Body of pancreas (tissue), 4 donors: Measurements from ENCODE around the gene FERMT3. TPM values are rescaled to one million over a fixed set of nuclear protein-coding genes. Genes with fewer than 3 reads are reported as not detected.

Experiments used
- ATAC-seq: fragments of 150-250 bp; one replicate; pipeline ENCODE4 v1.9.1; 2016
- DNase-seq, 4 donors: peaks; one replicate each; pipeline ENCODE4 v3.0.0-alpha.2; 2019
- H3K27ac ChIP-seq, 4 donors: fragments of 200-600 bp; sonication (generic); 1 replicate in 3 of 4; 2 replicates in 1 of 4; pipeline versions ENCODE4 v1.5.1 to v1.6.1; 2016 to 2019; ENCODE audit warnings: mild to moderate bottlenecking in 1 of 4, mixed read lengths in 1 of 4, moderate library complexity in 1 of 4
- H3K27me3 ChIP-seq, 2 donors: fragments of 200-600 bp; sonication (generic); one replicate each; pipeline ENCODE4 v1.6.0; 2016; ENCODE audit warnings: mild to moderate bottlenecking in 1 of 2
- H3K36me3 ChIP-seq, 2 donors: fragments of 200-600 bp; sonication (generic); replicated peaks in 1 of 2; 2 replicates each; pipeline ENCODE4 v1.5.1; 2016; ENCODE audit warnings: low read depth in 2 of 2; ENCODE audit not compliant: insufficient read depth in 1 of 2
- H3K4me1 ChIP-seq: fragments of 200-600 bp; sonication (generic); one replicate; pipeline ENCODE4 v1.6.0; 2016
- H3K4me3 ChIP-seq, 2 donors: fragments of 200-600 bp; sonication (generic); 1 replicate in 1 of 2; 2 replicates in 1 of 2; pipeline ENCODE4 v1.5.1; 2016 to 2019
- H3K9me3 ChIP-seq, 3 donors: fragments of 200-600 bp; sonication (generic); 1 replicate in 2 of 3; 2 replicates in 1 of 3; pipeline ENCODE4 v1.5.1; 2016
- POLR2A ChIP-seq, 3 donors: fragments of 450-650 bp; IDR thresholded peaks; one replicate each; pipeline ENCODE4 v1.6.1; 2016; ENCODE audit warnings: antibody characterized with exemption in 3 of 3, mild to moderate bottlenecking in 2 of 3
- WGBS, 2 donors: methylation state at CpG; one replicate each; pipeline ENCODE4 v1.1.5; 2017; 5-methylcytosine and 5-hydroxymethylcytosine counted together
- intact Hi-C: fragments of 100-400 bp; cut with DNase I; formaldehyde crosslinking; loops from one replicate; pipeline ENCODE4 v1.15.1; 2023
- total RNA-seq, 2 donors: library from RNA; depleted of rRNA; stranded (reverse); fragments of >200 nt; gene quantifications; one replicate each; pipeline ENCODE4 v1.1.0, GENCODE V29; 2016
- TF ChIP-seq, protein P1 (sequence below), 7 experiments: fragments of 450-650 bp in 4 of 7; fragments of 200-600 bp in 3 of 7; sonication (generic) in 3 of 7; IDR thresholded peaks; one replicate each; pipeline ENCODE4 v1.5.1; 2016 to 2019; ENCODE audit warnings: antibody characterized with exemption in 7 of 7

The FERMT3 gene
- total RNA-seq, 2 donors from 2014 or later: 8.6 to 9.1 TPM

DNA sequence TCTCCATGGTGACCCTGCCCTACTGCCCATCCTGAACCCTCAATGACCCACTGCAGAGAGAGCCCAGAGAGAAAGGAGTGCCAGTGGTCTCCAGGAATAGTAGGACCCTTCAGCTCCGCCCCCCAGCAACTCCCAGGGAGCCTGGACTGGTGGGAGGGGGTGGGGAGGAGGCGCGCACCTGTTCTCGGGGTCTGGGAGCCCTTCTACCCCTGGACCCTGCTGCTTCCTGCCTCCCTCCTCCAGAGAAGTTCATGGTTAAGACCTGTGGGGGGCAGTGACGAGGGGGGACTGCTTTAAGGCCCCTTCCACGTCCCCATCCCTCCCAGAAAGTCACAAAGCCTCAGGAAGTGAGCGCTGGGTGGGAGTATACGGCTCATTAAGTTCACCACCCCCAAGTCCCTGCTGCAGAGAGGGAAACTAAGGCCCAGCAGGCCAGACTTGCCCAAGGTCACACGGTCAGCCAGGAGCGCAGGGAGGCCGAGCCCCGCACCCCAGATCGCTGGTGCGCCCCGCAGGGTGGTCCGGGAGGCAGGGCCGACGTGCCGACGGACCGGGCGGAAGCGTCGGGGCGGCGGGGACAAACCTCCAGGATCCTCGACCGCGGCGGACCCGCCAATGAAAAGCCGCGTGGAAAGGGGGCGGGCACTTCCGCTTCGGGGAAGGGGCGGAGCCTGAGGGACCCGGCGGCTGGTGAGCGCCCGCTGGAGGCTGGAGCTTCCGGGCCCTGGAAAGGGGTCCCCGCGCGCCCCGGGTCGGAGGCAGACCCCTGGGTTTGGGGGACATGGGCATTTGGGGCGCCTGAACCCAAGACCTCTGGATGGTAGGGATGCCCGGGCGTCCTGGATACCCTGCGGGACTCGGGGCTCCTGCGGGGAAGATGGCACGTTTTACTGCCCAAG lies 19.3 kb downstream of the FERMT3 start, which contains the start of the genes NUDT22 and TRPT1:
TSS of gene NUDT22 (plus strand) at position 667 of the 899 bp plus-strand sequence. CDS start 379 bp downstream, outside the sequence.
TSS of gene TRPT1 (minus strand) at position 579 of the 899 bp plus-strand sequence. CDS start at position 253, 326 bp downstream.
- no peaks in the 10 kb centered on the region for H3K36me3 ChIP-seq
- ATAC-seq (peak; percentile 80), DNase-seq (peak; percentile 92 to 93 (median 93))
- intact Hi-C loops: no loop called here
- peak within 1 kb of the TSS; percentile 86 to 97 (median 92) for H3K27ac ChIP-seq
- no peaks in the 10 kb centered on the region for H3K27me3 ChIP-seq
- 1% methylated on average over 48 of the region's 54 CpGs; no CpG with 5 or more reads in 1 of the 2 donors for WGBS, 2 donors
- TF ChIP-seq, protein P1, sequence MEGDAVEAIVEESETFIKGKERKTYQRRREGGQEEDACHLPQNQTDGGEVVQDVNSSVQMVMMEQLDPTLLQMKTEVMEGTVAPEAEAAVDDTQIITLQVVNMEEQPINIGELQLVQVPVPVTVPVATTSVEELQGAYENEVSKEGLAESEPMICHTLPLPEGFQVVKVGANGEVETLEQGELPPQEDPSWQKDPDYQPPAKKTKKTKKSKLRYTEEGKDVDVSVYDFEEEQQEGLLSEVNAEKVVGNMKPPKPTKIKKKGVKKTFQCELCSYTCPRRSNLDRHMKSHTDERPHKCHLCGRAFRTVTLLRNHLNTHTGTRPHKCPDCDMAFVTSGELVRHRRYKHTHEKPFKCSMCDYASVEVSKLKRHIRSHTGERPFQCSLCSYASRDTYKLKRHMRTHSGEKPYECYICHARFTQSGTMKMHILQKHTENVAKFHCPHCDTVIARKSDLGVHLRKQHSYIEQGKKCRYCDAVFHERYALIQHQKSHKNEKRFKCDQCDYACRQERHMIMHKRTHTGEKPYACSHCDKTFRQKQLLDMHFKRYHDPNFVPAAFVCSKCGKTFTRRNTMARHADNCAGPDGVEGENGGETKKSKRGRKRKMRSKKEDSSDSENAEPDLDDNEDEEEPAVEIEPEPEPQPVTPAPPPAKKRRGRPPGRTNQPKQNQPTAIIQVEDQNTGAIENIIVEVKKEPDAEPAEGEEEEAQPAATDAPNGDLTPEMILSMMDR (IDR thresholded peaks at IDR 0.05): peak in 3 of 7 experiments; percentile 8 to 22 (median 22)
- peak; percentile 66 to 90 (median 86) for TF ChIP-seq POLR2A (IDR thresholded peaks at IDR 0.05)
- H3K9me3 ChIP-seq: no peaks in the 10 kb centered on the region
- H3K4me1 ChIP-seq: peaks cover 62% of the 10 kb centered on the region
- peak within 1 kb of the TSS; percentile 62 to 72 for H3K4me3 ChIP-seq

DNA sequence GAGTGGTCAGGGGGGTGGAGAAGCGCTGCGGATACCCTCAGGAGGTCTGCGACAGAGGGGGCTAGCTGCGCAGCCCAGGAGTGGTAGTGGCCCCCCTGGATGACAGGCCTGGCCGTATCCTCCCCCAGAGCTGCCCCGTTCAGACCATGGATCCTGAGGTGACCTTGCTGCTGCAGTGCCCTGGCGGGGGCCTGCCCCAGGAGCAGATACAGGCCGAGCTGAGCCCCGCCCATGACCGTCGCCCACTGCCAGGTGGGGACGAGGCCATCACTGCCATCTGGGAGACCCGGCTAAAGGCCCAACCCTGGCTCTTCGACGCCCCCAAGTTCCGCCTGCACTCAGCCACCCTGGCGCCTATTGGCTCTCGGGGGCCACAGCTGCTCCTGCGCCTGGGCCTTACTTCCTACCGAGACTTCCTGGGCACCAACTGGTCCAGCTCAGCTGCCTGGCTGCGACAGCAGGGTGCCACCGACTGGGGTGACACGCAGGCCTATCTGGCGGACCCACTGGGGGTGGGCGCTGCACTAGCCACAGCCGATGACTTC lies 20.1 kb downstream of the FERMT3 start:
- WGBS, 2 donors: 0 to 1% methylated on average over 12 to 26 of the region's 26 CpGs
- Histone ChIP-seq H3K27me3 (no peaks in the 10 kb centered on the region), H3K9me3 (no peaks in the 10 kb centered on the region), H3K36me3 (no peaks in the 10 kb centered on the region), H3K27ac (peak overlapping the region; percentile 86 to 97 (median 92)), H3K4me3 (peak overlapping the region; percentile 62 to 72), H3K4me1 (peaks cover 69% of the 10 kb centered on the region)
- intact Hi-C loops: no loop called here
- peak; percentile 66 to 83 (median 78) for DNase-seq
- peak in 2 of 3 donors; percentile 48 to 49 for TF ChIP-seq POLR2A (IDR thresholded peaks at IDR 0.05)
- TF ChIP-seq, protein P1 (IDR thresholded peaks at IDR 0.05): no peak
- ATAC-seq: peak; percentile 39

DNA sequence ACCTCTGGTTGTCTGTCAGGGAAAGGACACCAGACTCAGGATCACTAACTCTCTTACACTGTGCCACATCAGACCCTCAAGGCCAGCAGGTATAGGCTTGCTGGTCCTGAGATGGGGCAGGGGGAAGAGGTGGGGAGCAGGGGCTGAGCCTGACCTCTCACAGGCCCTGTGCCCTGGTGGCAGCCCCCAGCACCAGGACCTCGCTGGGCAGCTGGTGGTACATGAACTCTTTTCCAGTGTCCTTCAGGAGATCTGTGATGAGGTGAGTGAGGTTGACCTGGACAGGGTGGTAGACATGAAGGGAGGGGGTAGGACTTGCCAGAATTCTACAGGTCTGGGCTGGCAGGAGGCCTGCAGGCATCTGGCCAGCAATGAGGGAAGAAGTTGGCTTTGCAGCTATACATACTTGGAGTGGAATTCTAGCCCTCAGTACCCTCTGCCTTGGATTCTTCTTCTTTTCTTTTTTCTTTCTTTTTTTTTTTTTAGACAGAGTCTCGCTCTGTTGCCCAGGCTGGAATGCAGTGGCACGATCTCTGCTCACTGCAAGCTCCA lies 21.0 kb downstream of the FERMT3 start:
- 37 to 51% methylated on average over 3 of the region's 3 CpGs for WGBS, 2 donors
- H3K4me3 ChIP-seq: no peak overlapping the region
- H3K9me3 ChIP-seq: no peaks in the 10 kb centered on the region
- peak overlapping the region; percentile 86 to 97 (median 92) for H3K27ac ChIP-seq
- DNase-seq (peak in 3 of 4 donors; percentile 49 to 80 (median 75)), ATAC-seq (no peak)
- intact Hi-C loops: no loop called here
- H3K4me1 ChIP-seq: peaks cover 74% of the 10 kb centered on the region
- no peaks in the 10 kb centered on the region for H3K27me3 ChIP-seq
- H3K36me3 ChIP-seq: no peaks in the 10 kb centered on the region
- TF ChIP-seq, protein P1 (IDR thresholded peaks at IDR 0.05): no peak
- no peak for TF ChIP-seq POLR2A (IDR thresholded peaks at IDR 0.05)

DNA sequence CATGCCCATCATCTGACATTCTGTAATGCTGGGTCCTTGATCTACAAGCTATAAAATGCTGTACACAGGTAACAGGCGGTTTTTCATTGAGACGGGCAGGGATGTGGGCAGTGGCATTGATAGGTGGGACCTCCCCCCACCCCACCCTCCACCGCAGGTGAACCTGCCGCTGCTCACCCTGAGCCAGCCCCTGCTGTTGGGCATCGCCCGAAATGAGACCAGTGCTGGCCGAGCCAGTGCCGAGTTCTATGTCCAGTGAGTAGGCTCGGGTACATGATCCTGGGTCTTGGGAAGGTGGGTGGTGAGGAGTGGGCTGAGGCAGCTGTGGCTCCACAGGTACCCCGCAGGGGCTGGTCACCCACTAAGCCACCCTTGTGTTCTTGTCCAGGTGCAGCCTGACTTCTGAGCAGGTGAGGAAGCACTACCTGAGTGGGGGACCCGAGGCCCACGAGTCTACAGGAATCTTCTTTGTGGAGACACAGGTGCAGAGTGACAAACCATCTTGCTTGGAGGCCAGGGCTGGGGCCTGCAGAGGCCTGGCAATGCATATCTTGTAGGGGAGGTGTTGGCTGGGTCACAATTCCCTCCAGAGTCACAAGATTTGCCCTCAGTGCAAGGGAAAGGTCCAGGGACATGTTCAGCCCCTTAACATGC lies 22.7 kb downstream of the FERMT3 start:
- no peak for DNase-seq
- intact Hi-C loops: no loop called here
- WGBS, 2 donors: 33 to 64% methylated on average over 3 to 8 of the region's 12 CpGs

More for the DNA sequence above, 22.7 kb downstream of the FERMT3 start:
- H3K27ac ChIP-seq: peak overlapping the region in 3 of 4 donors; percentile 85 to 97 (median 93)
- H3K9me3 ChIP-seq: no peaks in the 10 kb centered on the region
- TF ChIP-seq, protein P1 (IDR thresholded peaks at IDR 0.05): no peak
- peak in 1 of 3 donors; percentile 6 for TF ChIP-seq POLR2A (IDR thresholded peaks at IDR 0.05)
- H3K36me3 ChIP-seq: no peaks in the 10 kb centered on the region
- H3K4me1 ChIP-seq: peaks cover 77% of the 10 kb centered on the region
- no peaks in the 10 kb centered on the region for H3K27me3 ChIP-seq
- ATAC-seq: no peak
- H3K4me3 ChIP-seq: no peak overlapping the region
